Measurements from ENCODE around the gene PPP6R2. TPM values are rescaled to one million over a fixed set of nuclear protein-coding genes. Genes with fewer than 3 reads are reported as not detected.
A peak's percentile ranks its signal among the peaks of the same experiment; 100 is the strongest.

The PPP6R2 gene
- total RNA-seq, 2 donors from 2014 or later: 58.7 to 81.2 TPM

DNA sequence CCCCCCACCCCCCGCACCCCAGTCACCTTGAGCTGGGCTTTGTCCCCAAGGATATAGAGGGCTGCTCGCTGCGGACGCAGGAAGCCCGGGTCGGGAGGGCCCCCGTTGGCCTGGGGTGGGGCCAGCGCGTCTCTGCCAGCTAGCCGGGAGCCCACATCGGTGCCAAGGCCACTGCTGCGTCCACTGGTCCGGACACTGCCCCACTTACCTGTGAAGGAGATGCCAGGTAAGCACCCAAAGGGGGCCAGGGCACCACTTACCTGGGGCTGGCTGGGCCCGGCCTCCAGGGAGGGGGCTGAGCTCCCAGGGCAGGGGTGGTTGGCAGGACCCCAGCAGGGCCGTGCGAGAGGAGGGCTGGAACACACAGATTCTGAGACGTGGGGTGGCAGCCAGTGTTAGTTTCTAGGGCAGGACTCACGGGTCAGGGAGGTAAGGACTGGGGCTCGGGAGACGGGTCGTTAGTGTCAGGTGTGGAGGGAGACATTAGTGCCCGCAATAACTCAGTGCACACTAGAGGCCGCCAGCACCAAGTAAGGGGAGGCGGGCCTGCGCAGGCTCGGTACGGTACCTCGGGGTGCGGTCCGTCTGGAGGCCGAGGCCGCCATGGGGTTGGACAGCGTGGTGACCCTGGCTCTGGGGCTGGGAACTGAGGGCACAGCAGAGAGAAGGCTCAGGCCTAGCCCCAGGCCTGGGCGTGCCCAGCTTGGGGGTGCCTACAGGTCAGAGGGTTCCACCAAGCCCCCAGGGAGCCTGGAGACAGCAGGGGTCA, 113.5 kb downstream of the PPP6R2 start:
- H3K27me3 ChIP-seq (ENCODE audit: control insufficient read depth, insufficient read depth, low read length, poor library complexity, severe bottlenecking): no peaks in the 10 kb centered on the region
- peak overlapping the region; percentile 79 for H3K27ac Mint-ChIP-seq
- H3K9me3 Mint-ChIP-seq: no peaks in the 10 kb centered on the region
- no peaks in the 10 kb centered on the region for H3K9me3 ChIP-seq (ENCODE audit: control insufficient read depth, low read length)
- WGBS, 2 experiments (ENCODE audit: insufficient coverage in 1 of 2, insufficient read length in 1 of 2): 93 to 95% methylated on average over 26 to 33 of the region's 34 CpGs
- H3K27ac ChIP-seq (ENCODE audit: low read depth, low read length): no peak overlapping the region
- H3K4me3 Mint-ChIP-seq: no peak overlapping the region
- H3K4me1 Mint-ChIP-seq: no peaks in the 10 kb centered on the region
- DNase-seq: peak; percentile 74
- no peak overlapping the region for H3K9ac ChIP-seq (ENCODE audit: extremely low read depth, low read length, poor library complexity, severe bottlenecking)
- TF ChIP-seq, protein P1, sequence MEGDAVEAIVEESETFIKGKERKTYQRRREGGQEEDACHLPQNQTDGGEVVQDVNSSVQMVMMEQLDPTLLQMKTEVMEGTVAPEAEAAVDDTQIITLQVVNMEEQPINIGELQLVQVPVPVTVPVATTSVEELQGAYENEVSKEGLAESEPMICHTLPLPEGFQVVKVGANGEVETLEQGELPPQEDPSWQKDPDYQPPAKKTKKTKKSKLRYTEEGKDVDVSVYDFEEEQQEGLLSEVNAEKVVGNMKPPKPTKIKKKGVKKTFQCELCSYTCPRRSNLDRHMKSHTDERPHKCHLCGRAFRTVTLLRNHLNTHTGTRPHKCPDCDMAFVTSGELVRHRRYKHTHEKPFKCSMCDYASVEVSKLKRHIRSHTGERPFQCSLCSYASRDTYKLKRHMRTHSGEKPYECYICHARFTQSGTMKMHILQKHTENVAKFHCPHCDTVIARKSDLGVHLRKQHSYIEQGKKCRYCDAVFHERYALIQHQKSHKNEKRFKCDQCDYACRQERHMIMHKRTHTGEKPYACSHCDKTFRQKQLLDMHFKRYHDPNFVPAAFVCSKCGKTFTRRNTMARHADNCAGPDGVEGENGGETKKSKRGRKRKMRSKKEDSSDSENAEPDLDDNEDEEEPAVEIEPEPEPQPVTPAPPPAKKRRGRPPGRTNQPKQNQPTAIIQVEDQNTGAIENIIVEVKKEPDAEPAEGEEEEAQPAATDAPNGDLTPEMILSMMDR (conservative IDR thresholded peaks at IDR 0.05): peak; percentile 67
- no peaks in the 10 kb centered on the region for H3K27me3 Mint-ChIP-seq (ENCODE audit: insufficient read depth)
- H3K36me3 ChIP-seq (ENCODE audit: control insufficient read depth, insufficient read depth, low read length): peaks cover 41% of the 10 kb centered on the region
- H3K36me3 Mint-ChIP-seq (ENCODE audit: low read depth): peaks cover 50% of the 10 kb centered on the region
- no peak overlapping the region for H3K4me3 ChIP-seq (ENCODE audit: low read length)
- no peaks in the 10 kb centered on the region for H3K4me1 ChIP-seq (ENCODE audit: control insufficient read depth, insufficient read depth, low read length)

DNA sequence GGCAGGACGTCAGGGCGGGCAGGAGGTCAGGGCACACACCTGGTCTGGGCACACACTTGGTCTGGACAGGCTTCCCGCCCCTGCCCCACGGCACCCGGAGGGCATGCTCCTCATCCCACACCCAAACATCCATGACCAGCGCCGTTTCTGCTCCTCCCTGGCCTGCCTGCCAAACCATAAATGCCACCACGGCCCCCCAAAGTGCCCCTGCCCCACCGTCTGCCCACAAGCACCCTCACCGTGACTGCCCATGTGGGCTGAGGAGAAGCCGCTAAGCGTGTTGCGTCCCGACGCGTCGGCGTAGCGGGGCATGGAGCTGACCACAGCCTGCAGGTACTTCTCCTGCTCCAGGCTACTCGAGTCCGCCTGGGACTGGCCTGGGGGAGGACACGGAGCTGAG, 115.9 kb downstream of the PPP6R2 start:
- Histone ChIP-seq H3K4me3 (ENCODE audit: low read length) (no peak overlapping the region), H3K9me3 (ENCODE audit: control insufficient read depth, low read length) (no peaks in the 10 kb centered on the region), H3K36me3 (ENCODE audit: control insufficient read depth, insufficient read depth, low read length) (peaks cover 44% of the 10 kb centered on the region), H3K4me1 (ENCODE audit: control insufficient read depth, insufficient read depth, low read length) (no peaks in the 10 kb centered on the region), H3K9ac (ENCODE audit: extremely low read depth, low read length, poor library complexity, severe bottlenecking) (no peak overlapping the region), H3K27ac (ENCODE audit: low read depth, low read length) (no peak overlapping the region), H3K27me3 (ENCODE audit: control insufficient read depth, insufficient read depth, low read length, poor library complexity, severe bottlenecking) (no peaks in the 10 kb centered on the region)
- Mint-ChIP-seq H3K27me3 (ENCODE audit: insufficient read depth) (no peaks in the 10 kb centered on the region), H3K4me1 (no peaks in the 10 kb centered on the region), H3K4me3 (no peak overlapping the region), H3K9me3 (no peaks in the 10 kb centered on the region), H3K36me3 (ENCODE audit: low read depth) (peaks cover 47% of the 10 kb centered on the region), H3K27ac (no peak overlapping the region)
- DNase-seq: no peak
- TF ChIP-seq, protein P1 (conservative IDR thresholded peaks at IDR 0.05): no peak
- WGBS, 2 experiments (ENCODE audit: insufficient coverage in 1 of 2, insufficient read length in 1 of 2): 97 to 98% methylated on average over 8 to 22 of the region's 22 CpGs

DNA sequence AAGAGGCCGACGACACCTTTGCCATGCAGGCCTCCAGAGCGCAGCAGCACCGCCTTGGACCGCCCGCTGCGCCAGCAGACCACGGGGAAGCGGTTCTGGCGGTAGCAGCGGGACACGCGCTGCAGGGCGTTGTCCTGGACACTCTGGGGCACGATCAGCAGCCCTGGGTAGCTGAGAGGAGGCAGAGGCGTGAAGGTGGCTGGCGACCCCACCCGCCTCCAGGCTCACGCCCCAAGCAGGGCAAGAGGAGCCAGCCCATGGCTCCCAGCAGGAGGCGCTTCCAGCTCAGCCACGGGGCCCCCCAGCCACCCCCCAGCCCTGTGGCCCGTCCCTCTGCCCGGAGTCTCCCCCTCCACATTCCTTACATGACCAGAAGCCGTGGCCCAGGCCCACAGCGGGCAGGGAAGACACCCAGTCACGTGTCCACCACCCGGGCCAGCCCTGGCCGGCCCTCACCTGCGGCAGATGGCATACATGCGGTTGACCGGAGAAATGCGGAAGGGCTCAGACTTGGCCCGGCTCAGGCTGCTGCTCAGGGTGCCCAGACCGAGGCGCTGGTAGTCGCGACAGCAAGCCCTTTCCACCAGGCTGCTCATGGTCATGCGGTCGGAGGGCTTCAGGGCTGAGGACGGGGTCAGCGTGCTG, 116.5 kb downstream of the PPP6R2 start:
- Histone ChIP-seq H3K36me3 (ENCODE audit: control insufficient read depth, insufficient read depth, low read length) (peaks cover 45% of the 10 kb centered on the region), H3K4me1 (ENCODE audit: control insufficient read depth, insufficient read depth, low read length) (no peaks in the 10 kb centered on the region), H3K27ac (ENCODE audit: low read depth, low read length) (no peak overlapping the region), H3K9me3 (ENCODE audit: control insufficient read depth, low read length) (no peaks in the 10 kb centered on the region), H3K27me3 (ENCODE audit: control insufficient read depth, insufficient read depth, low read length, poor library complexity, severe bottlenecking) (no peaks in the 10 kb centered on the region), H3K9ac (ENCODE audit: extremely low read depth, low read length, poor library complexity, severe bottlenecking) (no peak overlapping the region), H3K4me3 (ENCODE audit: low read length) (no peak overlapping the region)
- H3K36me3 Mint-ChIP-seq (ENCODE audit: low read depth): peaks cover 46% of the 10 kb centered on the region
- WGBS, 2 experiments (ENCODE audit: insufficient coverage in 1 of 2, insufficient read length in 1 of 2): 95% methylated on average over 21 to 41 of the region's 41 CpGs
- TF ChIP-seq, protein P1 (conservative IDR thresholded peaks at IDR 0.05): no peak
- DNase-seq: no peak
- H3K27me3 Mint-ChIP-seq (ENCODE audit: insufficient read depth): no peaks in the 10 kb centered on the region
- no peaks in the 10 kb centered on the region for H3K4me1 Mint-ChIP-seq
- H3K4me3 Mint-ChIP-seq: no peak overlapping the region
- H3K27ac Mint-ChIP-seq: no peak overlapping the region
- H3K9me3 Mint-ChIP-seq: no peaks in the 10 kb centered on the region

Data from endodermal cell (in vitro differentiated cells).